ENCODE data around the gene KIF11.
"Not testable (repeated sequence)": the region's sequence is repeated elsewhere in the genome, so short reads cannot be mapped to it uniquely, and the experiment has no call there.

KIF11 gene

DNA sequence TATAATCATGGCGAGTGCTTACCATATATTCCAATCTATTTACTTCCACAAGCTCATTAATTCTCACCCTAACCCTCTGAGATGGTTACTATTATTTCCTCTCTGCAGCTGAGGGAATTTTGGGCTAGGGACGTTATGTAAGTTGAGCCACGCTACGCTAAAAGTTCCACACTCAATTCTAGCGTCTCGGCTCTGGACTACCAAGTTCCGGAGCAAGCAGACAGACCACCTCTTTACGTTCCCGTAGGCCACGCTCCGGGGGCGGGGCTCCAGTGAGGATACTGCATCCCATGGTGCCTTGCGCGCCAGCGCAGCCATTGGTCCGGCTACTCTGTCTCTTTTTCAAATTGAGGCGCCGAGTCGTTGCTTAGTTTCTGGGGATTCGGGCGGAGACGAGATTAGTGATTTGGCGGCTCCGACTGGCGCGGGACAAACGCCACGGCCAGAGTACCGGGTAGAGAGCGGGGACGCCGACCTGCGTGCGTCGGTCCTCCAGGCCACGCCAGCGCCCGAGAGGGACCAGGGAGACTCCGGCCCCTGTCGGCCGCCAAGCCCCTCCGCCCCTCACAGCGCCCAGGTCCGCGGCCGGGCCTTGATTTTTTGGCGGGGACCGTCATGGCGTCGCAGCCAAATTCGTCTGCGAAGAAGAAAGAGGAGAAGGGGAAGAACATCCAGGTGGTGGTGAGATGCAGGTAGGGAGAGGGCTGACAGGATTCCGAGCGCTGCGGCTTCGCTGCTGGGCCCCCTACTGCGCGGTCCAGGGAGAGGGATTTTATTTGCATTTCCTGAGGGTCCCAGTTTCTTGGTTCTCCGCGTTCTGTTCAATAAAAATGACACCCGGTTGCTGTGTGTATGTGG lies at the start of gene KIF11:
KIF11 (plus strand) TSS at position 370 of the 858 bp plus-strand sequence; CDS start at position 616, 246 bp downstream.
- peak; percentile 86 to 89 for DNase-seq

DNA sequence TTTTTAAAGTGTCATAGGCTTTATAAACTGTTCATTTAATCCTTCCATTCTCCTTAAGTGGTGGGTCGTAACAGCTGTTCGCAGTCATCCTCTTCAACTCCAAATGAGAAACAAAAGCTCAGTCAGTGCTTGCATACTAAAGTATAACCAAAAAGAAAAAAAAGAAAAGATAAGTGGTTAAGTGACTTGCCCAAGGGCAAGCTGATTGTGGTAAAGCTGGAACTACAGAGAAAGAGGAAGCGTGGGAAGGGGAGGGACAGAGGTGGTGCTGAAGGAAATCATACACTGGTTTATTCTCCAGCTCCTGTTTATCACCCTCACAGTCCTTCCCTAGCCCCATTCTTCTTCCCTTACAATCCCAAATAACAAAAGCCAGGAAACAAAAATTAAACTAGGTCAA lies 48.6 kb upstream of the KIF11 start:
- no peak for DNase-seq

DNA sequence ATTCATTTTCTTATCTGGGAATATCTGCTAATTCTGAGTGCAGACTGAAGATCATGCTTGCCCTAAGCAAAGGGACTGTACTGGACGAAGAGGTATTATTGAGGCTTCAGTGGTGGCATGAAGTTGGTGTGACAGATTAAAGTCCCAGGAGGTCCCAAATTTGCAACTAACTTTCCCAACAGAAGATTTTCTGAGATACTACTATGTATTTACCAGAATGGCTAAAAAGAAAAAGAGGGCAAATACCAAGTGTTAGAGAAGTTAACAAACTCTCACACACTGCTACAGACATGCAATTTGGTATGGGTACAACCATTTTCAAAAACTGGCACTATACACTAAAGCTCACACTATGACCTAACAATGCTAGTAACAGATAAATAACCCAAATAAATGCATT lies 47.4 kb upstream of the KIF11 start:
- DNase-seq = no peak

DNA sequence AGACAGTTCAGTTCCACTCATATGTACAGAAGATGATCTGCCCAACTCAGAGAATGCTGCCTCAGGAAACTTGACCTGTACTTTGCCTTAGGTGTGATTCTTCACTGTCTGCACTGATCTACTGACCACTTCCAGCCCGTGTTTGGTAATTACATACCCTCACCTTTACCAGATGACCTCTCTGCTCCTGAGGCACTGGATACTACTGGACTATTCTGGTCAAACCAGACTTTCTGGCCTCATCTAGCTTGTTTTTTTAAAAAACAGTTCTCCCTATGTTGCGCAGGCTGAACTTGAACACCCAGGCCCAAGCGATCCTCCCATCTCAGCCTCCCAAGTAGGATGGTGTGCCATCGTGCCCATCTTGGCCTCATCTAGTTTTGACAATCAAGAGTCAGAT lies 45.3 kb upstream of the KIF11 start:
- no peak for DNase-seq

DNA sequence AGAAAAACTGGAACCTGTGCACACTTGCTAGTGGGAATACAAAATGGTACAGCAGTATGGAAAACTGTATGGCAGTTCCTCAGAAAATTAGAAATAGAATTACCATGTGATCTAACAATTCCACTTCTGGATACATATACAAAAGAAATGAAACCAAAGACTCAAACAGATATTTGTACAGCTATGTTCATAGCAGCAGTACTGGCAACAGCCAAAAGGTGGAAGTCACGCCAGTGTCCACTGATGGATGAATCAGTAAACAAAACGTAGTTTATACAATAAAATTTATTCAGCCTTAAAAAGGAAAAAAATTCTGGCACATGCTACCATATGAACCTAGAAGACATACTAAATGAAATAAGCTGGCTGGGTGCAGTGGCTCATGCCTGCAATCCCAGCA lies 42.0 kb upstream of the KIF11 start:
- DNase-seq = no peak

DNA sequence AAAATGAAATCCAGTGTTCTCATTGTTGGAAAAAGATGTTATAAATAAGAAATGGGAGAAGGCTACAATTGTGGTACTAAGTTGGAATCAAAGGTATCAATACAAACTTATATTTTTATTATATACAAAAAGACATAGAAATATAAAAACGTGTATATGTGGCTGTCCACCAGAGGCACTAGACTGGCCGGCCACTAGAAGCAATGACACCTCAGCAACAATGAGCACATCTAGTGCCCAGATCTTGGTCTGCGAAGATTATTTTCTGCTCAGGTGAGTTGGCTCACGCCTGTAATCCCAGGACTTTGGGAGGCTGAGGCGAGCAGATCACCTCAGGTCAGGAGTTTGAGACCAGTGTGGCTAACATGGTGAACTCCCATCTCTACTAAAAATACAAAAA lies 40.6 kb upstream of the KIF11 start:
- no peak for DNase-seq

DNA sequence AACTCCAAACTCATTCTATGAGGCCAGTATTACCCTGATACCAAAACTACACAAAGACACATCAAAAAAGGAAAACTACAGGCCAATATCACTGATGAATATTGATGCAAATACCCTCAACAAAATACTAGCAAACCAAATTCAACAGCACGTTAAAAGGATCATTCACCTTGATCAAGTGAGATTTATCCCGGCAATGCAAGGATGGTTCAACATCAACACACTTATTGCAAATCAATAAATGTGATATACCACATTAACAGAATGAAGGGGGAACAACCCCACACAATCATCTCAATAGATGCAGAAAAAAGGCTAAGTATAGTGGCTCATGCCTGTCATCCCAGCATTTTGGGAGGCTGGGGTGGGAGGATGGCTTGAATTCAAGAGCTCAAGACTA lies 39.0 kb upstream of the KIF11 start:
- DNase-seq = no peak

DNA sequence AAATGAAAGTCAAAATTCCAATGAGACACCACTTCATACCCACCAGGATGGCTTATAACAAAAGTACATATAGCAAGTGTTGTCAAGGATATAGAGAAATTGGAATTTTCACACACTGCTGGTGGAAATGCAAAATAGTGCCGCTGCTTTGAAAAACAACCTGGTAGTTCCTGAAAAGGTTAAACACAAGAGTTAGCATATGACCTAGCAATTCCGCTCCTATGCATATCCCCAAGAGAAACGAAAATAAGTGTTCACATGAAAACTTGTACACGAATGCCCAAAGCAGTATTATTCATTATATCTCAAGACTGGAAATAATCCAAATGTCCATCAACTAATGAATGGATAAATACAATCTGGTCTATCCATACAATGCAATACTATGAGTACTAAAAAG lies 33.9 kb upstream of the KIF11 start:
- DNase-seq = no peak

DNA sequence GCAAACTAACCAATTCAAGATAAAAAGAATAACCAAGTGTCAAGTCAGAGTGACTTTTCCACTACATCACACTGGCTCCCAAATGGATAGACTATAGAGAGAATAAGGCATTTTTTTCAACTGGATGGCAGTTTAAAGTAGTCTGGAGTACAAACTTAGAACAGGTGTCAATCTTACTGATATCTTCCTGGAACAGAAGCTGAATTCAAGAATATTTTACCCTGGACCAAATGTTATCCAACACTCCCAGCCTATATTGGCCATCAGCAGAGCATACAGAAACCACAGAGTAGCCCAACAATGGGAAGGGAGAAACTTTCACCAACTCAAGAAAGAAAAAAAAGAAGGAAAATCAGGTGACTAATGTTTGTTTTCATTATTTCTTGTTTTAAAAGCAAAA lies 30.5 kb upstream of the KIF11 start:
- no peak for DNase-seq

DNA sequence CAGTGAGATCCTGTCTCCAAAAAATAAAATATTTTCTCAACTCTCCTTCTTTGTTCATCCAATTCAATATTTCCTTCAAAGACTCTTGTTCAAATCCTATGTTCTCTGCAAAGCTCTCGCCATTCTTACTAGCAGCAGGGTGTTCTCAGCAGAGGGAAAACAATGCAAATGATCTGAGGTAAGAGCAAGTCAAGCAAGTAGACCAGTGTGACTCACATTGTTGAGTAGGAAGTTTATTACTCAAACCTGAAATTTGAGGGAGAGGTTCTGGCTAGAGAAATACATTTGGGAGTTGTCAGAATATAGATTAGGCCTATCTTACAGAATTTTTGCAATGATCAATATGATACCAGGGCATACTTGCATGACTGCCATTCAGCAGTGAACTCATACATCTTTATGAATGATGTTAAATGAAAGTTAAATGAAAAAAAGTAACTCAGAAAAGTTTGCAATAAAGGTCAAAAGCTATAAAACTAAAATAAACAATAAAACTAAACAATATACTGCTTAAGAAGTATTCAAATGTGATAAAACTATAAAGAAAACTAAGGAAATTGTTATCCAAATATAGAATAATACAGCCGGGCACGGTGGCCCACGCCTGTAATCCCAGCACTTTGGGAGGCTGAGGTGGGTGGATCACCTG lies 24.9 kb upstream of the KIF11 start:
- DNase-seq = no peak

DNA sequence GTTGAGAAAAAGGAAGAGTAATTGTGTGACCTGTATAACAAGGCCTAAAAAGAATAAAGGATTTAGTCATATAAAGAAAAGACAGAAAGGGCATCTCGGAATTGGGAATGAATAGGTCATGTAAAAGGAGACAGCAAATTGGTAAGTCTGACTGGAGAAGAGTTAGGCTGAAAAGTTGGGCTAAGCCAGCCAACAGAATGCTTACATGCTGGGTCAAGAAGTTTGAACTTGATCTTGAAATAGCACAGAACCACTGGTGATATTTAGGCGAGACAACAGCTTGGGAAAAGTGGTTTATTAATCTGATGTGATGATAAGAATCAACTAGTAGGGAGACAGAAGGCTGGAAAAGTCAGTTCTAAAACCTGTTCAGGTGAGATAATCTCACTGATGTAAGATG lies 23.9 kb upstream of the KIF11 start:
- no peak for DNase-seq

DNA sequence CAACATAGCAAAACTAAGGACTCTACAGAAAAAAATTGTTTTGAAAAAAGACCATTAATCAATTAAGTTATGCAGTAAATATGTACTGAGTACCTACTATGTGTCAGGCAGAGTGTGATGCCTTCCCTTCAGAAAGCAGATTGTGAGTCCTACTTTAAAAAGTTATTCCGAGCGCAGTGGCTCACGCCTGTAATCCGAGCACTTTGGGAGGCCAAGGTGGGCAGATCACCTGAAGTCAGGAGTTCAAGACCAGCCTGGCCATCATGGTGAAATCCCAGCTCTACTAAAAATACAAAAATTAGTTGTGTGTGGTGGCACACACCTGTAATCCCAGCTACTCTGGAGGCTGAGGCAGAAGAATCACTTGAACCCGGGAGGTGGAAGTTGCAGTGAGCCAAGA lies 23.3 kb upstream of the KIF11 start:
- not testable (repeated sequence) for DNase-seq

DNA sequence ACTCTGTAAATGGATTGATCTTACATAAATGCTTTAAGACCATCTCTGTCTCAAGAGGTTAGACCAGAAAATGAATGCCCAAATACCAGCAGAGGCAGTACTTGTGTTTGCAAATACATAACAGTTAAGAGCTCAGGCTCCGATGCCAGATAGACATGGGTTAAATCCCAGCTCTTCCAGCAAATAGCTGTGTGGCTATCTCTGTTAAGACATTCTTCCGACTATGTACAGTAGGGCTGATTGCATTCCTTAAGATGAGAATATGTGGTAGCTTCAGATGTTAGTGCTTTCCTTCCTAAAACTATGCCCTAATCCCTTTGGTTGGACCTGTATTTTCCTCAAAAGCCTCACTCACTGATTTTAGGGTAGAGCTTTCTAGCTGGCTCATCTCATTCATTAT lies 21.3 kb upstream of the KIF11 start:
- no peak for DNase-seq

DNA sequence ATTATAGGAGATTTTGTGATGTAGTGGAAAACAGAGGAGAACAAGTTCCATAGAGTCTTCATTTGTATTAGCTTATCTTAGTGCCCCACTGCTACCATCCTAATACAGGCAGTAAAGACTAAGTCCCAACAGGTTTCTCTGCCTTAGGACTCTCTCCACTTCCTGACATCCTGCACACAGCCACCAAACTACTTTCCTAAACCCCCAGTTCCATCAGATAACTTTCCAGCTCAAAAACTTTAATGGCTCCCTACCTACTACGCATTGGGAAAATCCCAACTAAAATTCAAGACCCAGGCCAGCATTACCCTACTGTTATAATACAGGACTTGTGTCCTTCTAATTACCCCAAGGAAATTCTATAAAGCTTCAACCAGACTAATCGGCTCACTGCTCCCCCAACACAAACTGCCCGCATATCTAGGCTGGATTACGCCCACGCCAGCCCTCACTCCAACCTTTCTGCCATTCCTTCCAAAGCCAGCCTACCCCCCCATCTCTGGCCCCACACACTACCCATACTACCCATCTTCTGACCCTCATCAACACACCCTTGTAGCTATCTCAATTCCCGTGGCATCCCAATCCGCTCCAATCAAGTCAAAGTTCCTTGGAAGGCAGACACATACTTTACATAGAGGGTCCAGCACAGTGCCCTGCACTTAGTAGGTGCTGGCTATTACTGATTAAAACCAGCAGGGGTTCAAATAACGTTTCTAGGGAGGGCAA lies 20.4 kb upstream of the KIF11 start:
- no peak for DNase-seq

DNA sequence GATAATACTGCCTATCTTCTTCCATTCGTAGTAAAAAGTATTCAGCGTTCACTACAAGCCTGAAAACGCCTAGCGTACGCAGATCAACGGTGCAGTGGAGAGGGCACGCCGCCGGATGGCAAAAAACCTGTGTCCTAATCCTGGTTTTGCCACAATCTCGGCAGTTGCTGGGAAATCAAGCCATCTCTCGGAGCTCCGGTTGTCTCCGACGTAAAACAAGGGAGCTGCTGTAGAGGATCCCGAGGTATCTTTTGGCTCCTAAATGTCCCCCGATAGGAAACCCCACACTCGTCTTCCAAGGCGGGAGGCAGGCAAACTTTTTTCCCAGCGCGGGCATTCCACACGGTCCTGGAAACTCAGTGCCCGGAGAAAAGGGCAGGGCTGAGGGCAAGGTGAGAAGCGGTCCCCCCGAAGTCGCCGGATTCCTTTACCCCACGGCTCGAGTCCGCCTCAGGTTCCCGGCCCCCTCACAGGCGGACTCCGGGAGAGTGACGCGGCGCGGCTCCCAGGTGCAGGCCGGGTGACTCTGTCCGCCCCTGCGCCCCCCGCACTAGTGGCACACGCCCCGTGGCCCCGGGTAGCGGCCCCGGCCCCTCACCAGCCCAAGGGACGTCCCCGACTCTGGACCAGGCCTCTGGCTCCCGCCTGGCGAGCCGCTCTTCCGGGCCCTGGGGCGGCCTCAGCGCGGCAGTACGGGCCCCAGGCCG lies 19.7 kb upstream of the KIF11 start:
- DNase-seq = no peak

DNA sequence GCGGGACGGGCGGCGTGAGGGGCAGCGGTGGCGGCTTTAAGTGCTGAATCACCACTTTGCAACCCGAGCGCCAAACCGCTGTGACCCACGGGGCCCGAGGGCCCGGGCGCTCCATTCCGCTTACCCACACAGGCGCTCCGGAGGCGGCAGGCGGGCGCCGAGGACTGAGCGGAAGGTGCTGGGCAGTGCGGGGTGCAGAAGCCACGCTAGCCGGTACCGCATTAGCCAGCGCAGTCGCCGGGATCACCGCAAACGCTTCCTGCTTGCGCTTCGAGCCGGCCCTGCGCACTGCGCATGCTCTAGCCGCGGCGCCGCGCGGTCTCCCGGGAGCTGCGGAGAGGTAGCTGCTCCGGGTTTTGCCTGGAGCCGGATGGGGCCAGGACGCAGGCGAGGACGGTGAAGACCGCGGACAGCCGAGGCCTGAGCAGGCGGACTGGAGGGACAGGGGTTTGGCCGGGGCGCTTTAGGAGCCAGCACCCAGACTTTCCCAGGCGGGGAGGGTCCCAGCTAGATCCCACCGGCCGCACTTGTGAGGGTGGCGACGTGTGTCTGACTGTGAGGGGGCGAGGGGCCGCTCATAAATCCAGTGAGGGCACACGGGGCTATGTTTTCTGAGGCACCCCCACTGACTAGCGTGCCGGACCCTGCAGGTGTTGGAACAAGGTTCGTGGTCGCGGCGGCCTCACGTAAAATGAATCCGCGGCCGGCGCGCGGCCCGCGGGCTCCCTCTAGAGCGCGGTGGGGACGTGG lies 19.0 kb upstream of the KIF11 start, which contains the start of gene IDE:
IDE (minus strand) TSS at position 296 of the 750 bp plus-strand sequence; CDS start at position 222, 74 bp downstream.
- peak; percentile 27 to 59 for DNase-seq

DNA sequence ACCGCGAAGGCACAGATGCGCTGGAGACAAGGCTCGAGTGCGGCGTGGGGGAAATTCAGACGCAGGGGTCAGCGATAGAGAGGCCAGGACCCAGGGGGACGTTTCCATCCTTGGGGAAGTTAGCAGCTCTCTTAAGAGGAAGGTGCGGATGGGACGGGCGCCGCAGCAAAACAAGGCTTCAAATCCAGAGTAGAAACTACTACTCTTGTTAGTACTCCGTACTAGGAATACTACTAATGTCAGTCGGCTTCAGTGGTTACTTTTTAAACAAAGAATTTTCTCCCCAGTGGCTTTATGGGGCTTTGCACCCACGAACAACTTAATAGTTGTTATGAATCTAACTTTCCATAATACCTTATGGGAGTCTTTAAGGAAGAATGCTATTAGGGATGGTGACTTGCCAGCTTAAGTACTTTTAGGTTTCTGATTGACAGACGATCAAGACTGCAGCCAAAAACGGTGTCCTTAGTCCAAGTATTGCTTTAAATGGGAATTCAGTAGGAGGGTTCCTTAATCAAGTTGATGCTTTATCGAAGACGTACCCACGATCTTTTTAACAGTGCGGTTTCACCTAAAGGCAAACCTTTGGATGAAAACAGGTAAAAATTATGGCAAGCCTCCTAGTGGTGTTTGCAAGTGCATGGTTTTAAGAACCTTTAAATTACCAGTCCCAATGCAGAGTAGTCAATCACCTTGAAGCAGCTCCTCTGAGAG lies 18.2 kb upstream of the KIF11 start:
- peak in 1 of 2 experiments; percentile 54 for DNase-seq

DNA sequence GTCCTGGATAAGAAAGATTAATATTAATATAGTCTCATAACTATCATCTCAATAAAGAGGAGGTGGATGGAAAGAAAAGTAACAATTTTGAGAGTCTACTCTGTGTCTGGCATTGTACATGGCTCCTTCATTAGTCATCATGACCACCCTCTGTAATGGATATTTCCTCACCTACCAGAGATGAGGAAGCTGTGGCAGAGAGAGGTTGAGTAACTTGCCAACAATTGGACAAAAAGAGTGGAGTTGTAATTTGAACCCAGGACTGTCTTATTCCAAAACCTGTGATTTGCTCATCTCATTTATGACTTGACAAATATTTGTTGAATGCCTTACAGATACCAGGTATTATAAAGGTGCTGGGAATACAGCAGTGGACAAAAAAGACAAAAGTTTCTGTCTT lies 17.0 kb upstream of the KIF11 start:
- DNase-seq = no peak

DNA sequence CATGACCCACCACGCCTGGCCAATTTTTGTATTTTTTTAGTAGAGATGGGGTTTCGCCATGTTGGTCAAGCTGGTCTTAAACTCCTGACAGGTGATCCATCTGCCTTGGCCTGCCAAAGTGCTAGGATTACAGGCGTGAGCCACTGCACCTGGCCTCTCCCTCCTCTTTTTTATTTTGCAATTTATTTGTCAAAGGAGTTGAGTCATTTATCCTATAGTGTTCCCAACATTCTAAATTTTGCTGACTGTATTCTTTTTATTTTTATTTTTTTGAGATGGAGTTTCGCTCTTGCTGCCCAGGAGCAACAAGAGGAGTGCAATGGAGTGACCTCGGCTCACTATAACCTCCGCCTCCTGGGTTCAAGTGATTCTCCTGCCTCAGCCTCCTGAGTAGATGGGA lies 10.6 kb upstream of the KIF11 start:
- DNase-seq = not testable (repeated sequence)

DNA sequence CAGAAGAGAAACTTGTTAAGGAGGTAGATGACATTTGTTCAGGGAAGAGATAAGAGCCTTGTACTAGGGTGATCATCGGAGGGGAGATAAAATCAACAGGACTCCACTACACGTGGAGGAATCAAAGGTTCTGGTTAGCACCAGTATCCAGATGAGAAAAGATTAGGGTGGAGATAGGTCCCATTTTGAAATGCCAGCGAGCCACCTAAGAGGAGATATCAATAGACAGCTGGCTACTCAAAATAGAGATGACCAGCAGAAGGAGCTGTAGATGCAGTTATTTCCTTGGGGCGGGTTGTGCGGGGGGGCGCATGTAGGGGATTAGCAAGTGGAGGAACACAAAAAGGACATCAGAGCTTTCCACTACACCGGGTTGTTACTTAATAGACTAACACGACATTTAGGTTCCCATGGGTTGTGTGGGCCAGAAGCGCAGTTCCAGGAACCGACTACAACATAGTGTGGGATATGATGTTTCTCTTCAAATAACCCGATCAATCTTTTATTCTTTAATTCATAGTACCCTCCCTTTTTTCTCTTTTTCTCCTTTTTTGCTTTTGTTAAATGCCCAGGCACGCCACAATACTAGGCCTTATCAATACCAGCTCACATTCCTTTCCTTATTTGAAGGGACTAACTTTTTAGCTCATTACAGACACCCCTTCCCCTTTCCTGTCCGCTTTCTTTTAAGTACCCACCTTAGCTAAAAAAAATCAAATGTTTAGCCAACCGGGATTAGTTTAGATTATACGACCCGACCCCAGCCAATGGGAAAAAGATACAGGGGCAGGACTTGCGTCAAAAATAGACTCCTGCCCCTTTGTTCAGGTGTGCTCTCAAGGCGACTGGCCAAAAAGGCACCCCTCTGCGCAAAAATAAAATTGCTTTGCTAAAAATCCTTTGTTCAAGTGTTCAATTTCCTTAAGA lies 2.0 kb upstream of the KIF11 start:
- DNase-seq = peak in 1 of 2 experiments; percentile 7

Measured in NCI-H1930 (cell line).